Tibial nerve (tissue), 4 donors: ENCODE measurements around the gene ATAD3A.
"Not testable (repeated sequence)": the region's sequence is repeated elsewhere in the genome, so short reads cannot be mapped to it uniquely, and the experiment has no call there.

Experiments used
- EP300 ChIP-seq, 2 donors: sonication (generic); formaldehyde crosslinking; IDR thresholded peaks; one replicate each; pipeline ENCODE4 v1.6.1; 2017; ENCODE audit warnings: antibody characterized with exemption in 2 of 2, mild to moderate bottlenecking in 1 of 2
- POLR2A ChIP-seq, 2 donors: fragments of 450-650 bp; IDR thresholded peaks; one replicate each; pipeline ENCODE4 v1.6.1; 2017; ENCODE audit warnings: antibody characterized with exemption in 2 of 2, mild to moderate bottlenecking in 2 of 2, moderate library complexity in 2 of 2
- TF ChIP-seq, protein P1 (sequence below), 5 experiments: fragments of 200-600 bp in 3 of 5; fragments of 450-650 bp in 2 of 5; sonication (generic) in 3 of 5; IDR thresholded peaks; one replicate each; pipeline ENCODE4 v1.5.1; 2016 to 2019; ENCODE audit warnings: antibody characterized with exemption in 5 of 5, mild to moderate bottlenecking in 3 of 5, moderate library complexity in 2 of 5

GRCh38 chr1:1524750-1525383, 12.9 kb downstream of the ATAD3A start:
- TF ChIP-seq, protein P1, sequence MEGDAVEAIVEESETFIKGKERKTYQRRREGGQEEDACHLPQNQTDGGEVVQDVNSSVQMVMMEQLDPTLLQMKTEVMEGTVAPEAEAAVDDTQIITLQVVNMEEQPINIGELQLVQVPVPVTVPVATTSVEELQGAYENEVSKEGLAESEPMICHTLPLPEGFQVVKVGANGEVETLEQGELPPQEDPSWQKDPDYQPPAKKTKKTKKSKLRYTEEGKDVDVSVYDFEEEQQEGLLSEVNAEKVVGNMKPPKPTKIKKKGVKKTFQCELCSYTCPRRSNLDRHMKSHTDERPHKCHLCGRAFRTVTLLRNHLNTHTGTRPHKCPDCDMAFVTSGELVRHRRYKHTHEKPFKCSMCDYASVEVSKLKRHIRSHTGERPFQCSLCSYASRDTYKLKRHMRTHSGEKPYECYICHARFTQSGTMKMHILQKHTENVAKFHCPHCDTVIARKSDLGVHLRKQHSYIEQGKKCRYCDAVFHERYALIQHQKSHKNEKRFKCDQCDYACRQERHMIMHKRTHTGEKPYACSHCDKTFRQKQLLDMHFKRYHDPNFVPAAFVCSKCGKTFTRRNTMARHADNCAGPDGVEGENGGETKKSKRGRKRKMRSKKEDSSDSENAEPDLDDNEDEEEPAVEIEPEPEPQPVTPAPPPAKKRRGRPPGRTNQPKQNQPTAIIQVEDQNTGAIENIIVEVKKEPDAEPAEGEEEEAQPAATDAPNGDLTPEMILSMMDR (IDR thresholded peaks at IDR 0.05), result not testable (repeated sequence)
- TF ChIP-seq POLR2A, EP300 (IDR thresholded peaks at IDR 0.05): not testable (repeated sequence)
